Hepatocyte (in vitro differentiated cells): ENCODE data around the gene OR6N2. TPM values are rescaled to one million over a fixed set of nuclear protein-coding genes. Genes with fewer than 3 reads are reported as not detected.

ENCODE experiments used
- DNase-seq: peaks from one replicate; pipeline ENCODE4 v3.0.0-alpha.2; 2016; ENCODE audit warnings: low spot score
- H2AFZ ChIP-seq: fragments of 200-600 bp; sonication (generic); 2 replicates; pipeline ENCODE4 v1.6.0; 2016; ENCODE audit warnings: antibody characterized with exemption, mild to moderate bottlenecking
- H3K27ac ChIP-seq: fragments of 200-600 bp; sonication (generic); 2 replicates; pipeline ENCODE4 v1.5.1; 2016; ENCODE audit warnings: mild to moderate bottlenecking
- H3K27me3 ChIP-seq: fragments of 200-600 bp; sonication (generic); 2 replicates; pipeline ENCODE4 v1.6.1; 2016
- H3K36me3 ChIP-seq: fragments of 200-600 bp; sonication (generic); replicated peaks from 2 replicates; pipeline ENCODE4 v1.5.1; 2016; ENCODE audit warnings: low read depth; ENCODE audit not compliant: insufficient read depth
- H3K4me1 ChIP-seq: fragments of 200-600 bp; sonication (generic); 2 replicates; pipeline ENCODE4 v1.5.1; 2016; ENCODE audit warnings: mild to moderate bottlenecking, moderate library complexity; ENCODE audit not compliant: insufficient read depth
- H3K4me2 ChIP-seq: fragments of 200-600 bp; sonication (generic); 2 replicates; pipeline ENCODE4 v1.6.0; 2016
- H3K4me3 ChIP-seq: fragments of 200-600 bp; sonication (generic); 2 replicates; pipeline ENCODE4 v1.5.1; 2016; ENCODE audit warnings: mild to moderate bottlenecking
- H3K79me2 ChIP-seq: fragments of 200-600 bp; sonication (generic); 2 replicates; pipeline ENCODE4 v1.6.0; 2017; ENCODE audit warnings: mild to moderate bottlenecking
- H3K9me2 ChIP-seq: fragments of 200-600 bp; sonication (generic); replicated peaks from 2 replicates; pipeline ENCODE4 v1.6.0; 2017; ENCODE audit warnings: mild to moderate bottlenecking; ENCODE audit not compliant: insufficient read depth
- H3K9me3 ChIP-seq: fragments of 200-600 bp; sonication (generic); 2 replicates; pipeline ENCODE4 v1.5.1; 2016; ENCODE audit warnings: low read depth, mild to moderate bottlenecking
- H4K20me1 ChIP-seq: fragments of 200-600 bp; sonication (generic); 2 replicates; pipeline ENCODE4 v1.6.0; 2016; ENCODE audit warnings: mild to moderate bottlenecking; ENCODE audit not compliant: insufficient read depth, poor library complexity, severe bottlenecking
- EZH2 ChIP-seq: fragments of 200-600 bp; sonication (generic); IDR thresholded peaks from 2 replicates; pipeline ENCODE4 v1.6.1; 2016; ENCODE audit warnings: antibody characterized with exemption, mild to moderate bottlenecking, borderline replicate concordance
- EZH2phosphoT487 ChIP-seq: fragments of 200-600 bp; sonication (generic); IDR thresholded peaks from one replicate; pipeline ENCODE4 v1.6.1; 2018; ENCODE audit warnings: antibody characterized with exemption, mild to moderate bottlenecking, low read depth, moderate library complexity; ENCODE audit not compliant: unreplicated experiment, severe bottlenecking
- WGBS: methylation state at CpG from one replicate; pipeline ENCODE4 v1.1.6; 2016; ENCODE audit warnings: low lambda C conversion rate; ENCODE audit errors: missing lambda C conversion rate; 5-methylcytosine and 5-hydroxymethylcytosine counted together
- polyA plus RNA-seq: library from polyadenylated mRNA; unstranded; fragments of >200 nt; fragmentation: Nextera tagmentation; extraction: Ambion mirVana; gene quantifications from 2 replicates; pipeline ENCODE4 v1.2.1, GENCODE V29; 2016
- total RNA-seq: library from RNA; depleted of rRNA; stranded (reverse); fragments of >200 nt; gene quantifications from 2 replicates; pipeline ENCODE4 v1.2.3, GENCODE V29; 2014
- TF ChIP-seq, protein P1 (sequence below): fragments of 200-600 bp; sonication (generic); IDR thresholded peaks from 2 replicates; pipeline ENCODE4 v1.5.1; 2016; ENCODE audit warnings: antibody characterized with exemption, mild to moderate bottlenecking; ENCODE audit not compliant: poor library complexity

Gene OR6N2
- total and polyA plus RNA-seq, 2 experiments from 2014 or later: not detected

DNA sequence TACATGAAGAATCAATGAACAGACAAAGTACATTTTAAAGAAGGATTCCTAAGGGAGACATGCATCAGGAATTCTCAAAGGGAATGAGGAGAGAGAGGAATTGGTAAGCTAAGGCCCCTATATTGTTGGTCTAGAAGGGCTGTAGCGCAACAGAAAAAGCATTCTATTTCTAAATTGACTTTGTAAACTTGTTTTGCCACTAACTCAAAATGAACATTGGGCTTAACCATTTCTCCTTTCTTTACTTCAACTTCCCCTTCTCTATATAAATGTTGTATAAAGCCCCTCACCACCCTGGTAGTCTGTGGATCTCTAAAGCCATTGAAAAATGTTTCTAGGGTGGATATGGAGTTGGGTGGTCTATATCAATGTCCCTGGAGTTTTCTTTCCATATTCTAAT lies 20.4 kb upstream of the OR6N2 start:
- Histone ChIP-seq H2AFZ (no peak overlapping the region), H3K79me2 (no peaks in the 10 kb centered on the region), H3K9me3 (no peaks in the 10 kb centered on the region), H3K27ac (no peak overlapping the region), H3K9me2 (no peaks in the 10 kb centered on the region), H3K4me3 (no peak overlapping the region), H3K4me1 (peaks cover 3% of the 10 kb centered on the region), H3K36me3 (no peaks in the 10 kb centered on the region), H4K20me1 (no peaks in the 10 kb centered on the region), H3K4me2 (no peak overlapping the region), H3K27me3 (no peaks in the 10 kb centered on the region)
- TF ChIP-seq EZH2 (no peak), EZH2phosphoT487 (no peak)
- TF ChIP-seq, protein P1, sequence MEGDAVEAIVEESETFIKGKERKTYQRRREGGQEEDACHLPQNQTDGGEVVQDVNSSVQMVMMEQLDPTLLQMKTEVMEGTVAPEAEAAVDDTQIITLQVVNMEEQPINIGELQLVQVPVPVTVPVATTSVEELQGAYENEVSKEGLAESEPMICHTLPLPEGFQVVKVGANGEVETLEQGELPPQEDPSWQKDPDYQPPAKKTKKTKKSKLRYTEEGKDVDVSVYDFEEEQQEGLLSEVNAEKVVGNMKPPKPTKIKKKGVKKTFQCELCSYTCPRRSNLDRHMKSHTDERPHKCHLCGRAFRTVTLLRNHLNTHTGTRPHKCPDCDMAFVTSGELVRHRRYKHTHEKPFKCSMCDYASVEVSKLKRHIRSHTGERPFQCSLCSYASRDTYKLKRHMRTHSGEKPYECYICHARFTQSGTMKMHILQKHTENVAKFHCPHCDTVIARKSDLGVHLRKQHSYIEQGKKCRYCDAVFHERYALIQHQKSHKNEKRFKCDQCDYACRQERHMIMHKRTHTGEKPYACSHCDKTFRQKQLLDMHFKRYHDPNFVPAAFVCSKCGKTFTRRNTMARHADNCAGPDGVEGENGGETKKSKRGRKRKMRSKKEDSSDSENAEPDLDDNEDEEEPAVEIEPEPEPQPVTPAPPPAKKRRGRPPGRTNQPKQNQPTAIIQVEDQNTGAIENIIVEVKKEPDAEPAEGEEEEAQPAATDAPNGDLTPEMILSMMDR: no peak
- WGBS: 93% methylated on average over 1 of the region's 1 CpG
- no peak for DNase-seq

DNA sequence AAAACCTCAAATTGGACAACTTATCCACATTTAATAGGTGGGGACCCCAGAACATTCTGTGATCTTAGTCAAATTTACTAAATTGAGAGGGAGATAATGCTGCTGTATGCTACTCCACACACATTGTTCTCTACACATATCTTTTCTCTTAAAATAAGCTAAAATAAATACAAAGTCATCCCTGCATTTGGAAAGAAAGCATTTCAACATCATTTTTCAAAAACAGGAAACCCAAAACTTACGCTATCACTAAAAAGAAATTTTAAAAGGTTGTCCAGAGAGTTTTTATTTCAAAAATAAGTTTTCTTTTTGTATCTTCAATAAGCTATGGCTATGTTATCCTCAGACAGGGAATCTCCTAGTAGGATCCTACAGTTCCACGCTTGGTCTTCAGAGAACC lies 19.5 kb upstream of the OR6N2 start:
- Histone ChIP-seq H4K20me1 (no peaks in the 10 kb centered on the region), H3K27me3 (no peaks in the 10 kb centered on the region), H3K36me3 (no peaks in the 10 kb centered on the region), H2AFZ (no peak overlapping the region), H3K27ac (no peak overlapping the region), H3K9me2 (no peaks in the 10 kb centered on the region), H3K4me1 (no peaks in the 10 kb centered on the region), H3K9me3 (no peaks in the 10 kb centered on the region), H3K4me3 (no peak overlapping the region), H3K79me2 (no peaks in the 10 kb centered on the region), H3K4me2 (no peak overlapping the region)
- no peak for DNase-seq
- no peak for TF ChIP-seq EZH2phosphoT487
- TF ChIP-seq, protein P1: no peak
- no peak for TF ChIP-seq EZH2
- 92% methylated on average over 2 of the region's 2 CpGs for WGBS

DNA sequence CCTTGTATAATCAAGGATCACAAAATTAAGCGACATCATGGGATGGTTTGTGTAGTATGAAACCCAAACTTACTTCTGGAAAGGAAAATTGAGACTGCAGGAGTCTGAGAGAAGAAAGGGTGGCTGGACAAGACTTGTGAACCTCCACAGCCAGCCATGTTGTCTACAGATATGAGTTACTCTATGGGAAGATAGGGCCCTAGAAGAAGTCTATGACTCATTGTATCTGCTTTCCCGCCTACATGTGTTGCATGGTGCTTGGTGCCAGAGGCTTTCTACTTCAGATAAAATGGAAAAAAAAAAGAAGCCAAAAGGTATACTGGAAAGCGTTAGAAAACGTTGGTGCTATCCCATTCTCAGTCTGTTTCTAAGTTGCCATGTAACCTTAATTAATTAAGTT lies 18.7 kb upstream of the OR6N2 start:
- no peak overlapping the region for H3K4me2 ChIP-seq
- H2AFZ ChIP-seq: no peak overlapping the region
- H3K9me3 ChIP-seq: no peaks in the 10 kb centered on the region
- no peaks in the 10 kb centered on the region for H3K27me3 ChIP-seq
- no peak for DNase-seq
- 91% methylated on average over 4 of the region's 4 CpGs for WGBS
- no peaks in the 10 kb centered on the region for H3K4me1 ChIP-seq
- H3K27ac ChIP-seq: no peak overlapping the region
- H4K20me1 ChIP-seq: no peaks in the 10 kb centered on the region
- H3K79me2 ChIP-seq: no peaks in the 10 kb centered on the region
- no peak overlapping the region for H3K4me3 ChIP-seq
- no peaks in the 10 kb centered on the region for H3K36me3 ChIP-seq
- TF ChIP-seq, protein P1: no peak
- no peak for TF ChIP-seq EZH2
- no peak for TF ChIP-seq EZH2phosphoT487
- no peaks in the 10 kb centered on the region for H3K9me2 ChIP-seq

DNA sequence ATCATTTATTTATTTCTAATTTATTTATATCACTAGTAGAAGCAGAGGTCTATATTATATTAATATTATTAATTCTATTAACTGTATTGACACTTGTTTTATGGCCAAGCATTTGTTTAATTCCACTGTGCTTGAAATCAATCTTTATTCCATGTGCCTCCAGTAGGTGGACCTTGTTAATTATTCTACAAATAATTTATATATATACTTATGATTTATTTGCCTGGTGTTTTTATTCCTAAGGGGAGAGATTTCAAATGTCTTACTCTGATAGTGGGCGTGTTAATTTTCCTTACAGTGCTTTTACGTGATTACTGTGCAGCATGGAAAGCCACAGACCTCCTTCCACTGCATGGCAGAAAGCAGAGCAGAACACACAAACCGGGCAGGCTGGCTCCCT lies 17.5 kb upstream of the OR6N2 start:
- H2AFZ ChIP-seq: no peak overlapping the region
- DNase-seq: no peak
- TF ChIP-seq, protein P1: peak; percentile 8
- no peak for TF ChIP-seq EZH2phosphoT487
- WGBS: 92% methylated on average over 3 of the region's 3 CpGs
- H4K20me1 ChIP-seq: no peaks in the 10 kb centered on the region
- H3K4me2 ChIP-seq: no peak overlapping the region
- no peaks in the 10 kb centered on the region for H3K36me3 ChIP-seq
- no peaks in the 10 kb centered on the region for H3K27me3 ChIP-seq
- no peaks in the 10 kb centered on the region for H3K9me3 ChIP-seq
- H3K27ac ChIP-seq: no peak overlapping the region
- H3K4me1 ChIP-seq: no peaks in the 10 kb centered on the region
- H3K79me2 ChIP-seq: no peaks in the 10 kb centered on the region
- H3K9me2 ChIP-seq: no peaks in the 10 kb centered on the region
- no peak overlapping the region for H3K4me3 ChIP-seq
